Endothelial cell of umbilical vein (primary cell): ENCODE results near the gene KRT33A. TPM values are rescaled to one million over a fixed set of nuclear protein-coding genes. Genes with fewer than 3 reads are reported as not detected.

ENCODE experiments used
- BruUV-seq: library from RNA; stranded (reverse); fragments of 400-500 nt; replicated peaks from 2 replicates; lab custom pipeline; 2021; lab: Mats Ljungman, UMichigan
- CTCF ChIA-PET: fragments of 300-600, 350-600 bp; sonication (Branson Sonifier 250); formaldehyde crosslinking; loops from one replicate; lab custom pipeline; 2021; ENCODE audit warnings: antibody characterized with exemption, inconsistent platforms; lab: Charles Lee
- POLR2A ChIA-PET: fragments of 300-600, 350-600 bp; sonication (Branson Sonifier 250); formaldehyde crosslinking; loops from one replicate; lab custom pipeline; 2021; ENCODE audit warnings: antibody characterized with exemption, inconsistent platforms; lab: Charles Lee
- DNase-seq: peaks from one replicate; pipeline ENCODE4 v3.0.0-alpha.2; 2011; ENCODE audit warnings: low read depth, low spot score
- FAIRE-seq: peaks from 2 replicates; lab custom pipeline; 2011; peaks lifted over from hg19 to GRCh38; lab: Jason Lieb, UNC
- H2AFZ ChIP-seq: 2 replicates; pipeline ENCODE4 v1.6.0; 2012; ENCODE audit warnings: low read depth, low read length, control low read depth, inconsistent platforms
- H3K27ac ChIP-seq: 2 replicates; pipeline ENCODE4 v1.5.1; 2011; ENCODE audit warnings: low read depth, mild to moderate bottlenecking, control low read depth, low read length, moderate library complexity; ENCODE audit not compliant: insufficient read depth
- H3K27me3 ChIP-seq, 2 experiments: 2 replicates each; pipeline versions ENCODE4 v1.6.0 to v1.6.1; 2011; ENCODE audit warnings: low read length in 2 of 2, mixed read lengths in 1 of 2; ENCODE audit not compliant: control insufficient read depth in 2 of 2, insufficient read depth in 2 of 2
- H3K36me3 ChIP-seq, 2 experiments: 2 replicates in 1 of 2; 3 replicates in 1 of 2; pipeline ENCODE4 v1.5.1; 2011; ENCODE audit warnings: low read length in 2 of 2, mild to moderate bottlenecking in 1 of 2, moderate library complexity in 1 of 2; ENCODE audit not compliant: control insufficient read depth in 2 of 2, insufficient read depth in 2 of 2; ENCODE audit errors: extremely low read depth in 1 of 2
- H3K4me1 ChIP-seq: 3 replicates; pipeline ENCODE4 v1.5.1; 2011; ENCODE audit warnings: mild to moderate bottlenecking, low read length; ENCODE audit not compliant: control insufficient read depth, insufficient read depth; ENCODE audit errors: extremely low read depth
- H3K4me2 ChIP-seq: 2 replicates; pipeline ENCODE4 v1.6.1; 2011; ENCODE audit warnings: low read length, control low read depth, mixed read lengths; ENCODE audit not compliant: insufficient read depth
- H3K4me3 ChIP-seq, 3 experiments: fragments of 200-600 bp in 1 of 3; sonication (generic), shearing (Covaris generic) in 1 of 3; replicated peaks in 1 of 3; 2 replicates each; pipeline ENCODE4 v1.5.1; 2011 to 2016; ENCODE audit warnings: control low read depth in 3 of 3, low read length in 3 of 3, mild to moderate bottlenecking in 2 of 3, inconsistent platforms in 1 of 3, low read depth in 1 of 3, moderate library complexity in 1 of 3; ENCODE audit not compliant: insufficient read depth in 1 of 3
- H3K79me2 ChIP-seq: 2 replicates; pipeline ENCODE4 v1.6.0; 2012; ENCODE audit warnings: low read length, inconsistent platforms; ENCODE audit not compliant: control insufficient read depth, insufficient read depth
- H3K9ac ChIP-seq: replicated peaks from 2 replicates; pipeline ENCODE3; 2011; ENCODE audit warnings: low read length, control low read depth; ENCODE audit not compliant: insufficient read depth; ENCODE audit errors: extremely low read depth
- H3K9me1 ChIP-seq: replicated peaks from 3 replicates; pipeline ENCODE4 v1.6.0; 2011; ENCODE audit warnings: mild to moderate bottlenecking, low read length; ENCODE audit not compliant: control insufficient read depth, insufficient read depth; ENCODE audit errors: extremely low read depth
- H3K9me3 ChIP-seq: replicated peaks from 2 replicates; pipeline ENCODE4 v1.5.1; 2012; ENCODE audit warnings: low read length, inconsistent platforms; ENCODE audit not compliant: control insufficient read depth, insufficient read depth
- H4K20me1 ChIP-seq: replicated peaks from 2 replicates; pipeline ENCODE3; 2011; ENCODE audit warnings: mild to moderate bottlenecking, low read length; ENCODE audit not compliant: control insufficient read depth, insufficient read depth; ENCODE audit errors: extremely low read depth
- CTCF ChIP-seq, 2 donors: IDR thresholded peaks; 1 replicate in 1 of 2; 2 replicates in 1 of 2; pipeline ENCODE4 v1.5.1; 2011; ENCODE audit warnings: low read length in 2 of 2, mild to moderate bottlenecking in 2 of 2, moderate library complexity in 2 of 2, control low read depth in 1 of 2, inconsistent platforms in 1 of 2, low read depth in 1 of 2; ENCODE audit not compliant: insufficient read depth in 1 of 2; ENCODE audit errors: extremely low read depth in 1 of 2
- EZH2 ChIP-seq: IDR thresholded peaks from 2 replicates; pipeline ENCODE4 v1.6.1; 2012; ENCODE audit warnings: borderline replicate concordance, low read depth, mild to moderate bottlenecking, moderate library complexity, low read length, inconsistent platforms; ENCODE audit not compliant: severe bottlenecking
- FOS ChIP-seq: IDR thresholded peaks from 2 replicates; pipeline ENCODE4 v1.6.1; 2011; ENCODE audit warnings: mild to moderate bottlenecking, low read length, moderate library complexity, borderline replicate concordance; ENCODE audit not compliant: insufficient read depth
- GATA2 ChIP-seq: IDR thresholded peaks from 2 replicates; pipeline ENCODE4 v1.7.0; 2011; ENCODE audit warnings: low read depth, mild to moderate bottlenecking, moderate library complexity, mixed read lengths, low read length; ENCODE audit not compliant: insufficient read length, insufficient read depth
- JUN ChIP-seq: IDR thresholded peaks from 2 replicates; pipeline ENCODE4 v1.6.1; 2011; ENCODE audit warnings: borderline replicate concordance, low read depth; ENCODE audit not compliant: insufficient read length, insufficient read depth
- MAX ChIP-seq: IDR thresholded peaks from 2 replicates; pipeline ENCODE4 v1.6.1; 2011; ENCODE audit not compliant: insufficient read depth, insufficient read length
- MYC ChIP-seq: IDR thresholded peaks from one replicate; pipeline ENCODE4 v1.6.1; 2011; ENCODE audit warnings: mild to moderate bottlenecking, low read depth, low read length
- POLR2A ChIP-seq: IDR thresholded peaks from 2 replicates; pipeline ENCODE4 v1.6.1; 2012; ENCODE audit warnings: low read depth, mild to moderate bottlenecking, control low read depth, low read length
- POLR2AphosphoS5 ChIP-seq: IDR thresholded peaks from 2 replicates; pipeline ENCODE4 v1.6.1; 2012; ENCODE audit warnings: low read depth, mild to moderate bottlenecking, control low read depth, low read length, moderate library complexity; ENCODE audit not compliant: insufficient read depth
- dilution Hi-C: fragments of 300-500 bp; cut with MboI; formaldehyde crosslinking; loops from one replicate; pipeline ENCODE4 v1.15.0; 2019; ENCODE audit warnings: low sequenced_read_pairs; ENCODE audit not compliant: extremely low pct_ligation_motif_present
- intact Hi-C: fragments of 100-400 bp; cut with micrococcal nuclease; formaldehyde crosslinking; loops from one replicate; pipeline ENCODE4 v1.10.0; 2022
- polyA plus RNA-seq, 4 experiments: library from polyadenylated mRNA; depleted of rRNA in 3 of 4; stranded (reverse) in 3 of 4; unstranded in 1 of 4; fragments of >200 nt; gene quantifications; 2 replicates each; pipeline versions ENCODE4 v1.2.1 to v1.2.3, GENCODE V29; 2011 to 2012; ENCODE audit warnings: missing spikeins in 1 of 4
- total RNA-seq: library from RNA; stranded (reverse); gene quantifications from 2 replicates; pipeline ENCODE4 v1.2.3, GENCODE V29; 2021

Gene KRT33A
- total and polyA plus RNA-seq, 2 donors (not counting 3 experiments of a cell fraction or from before 2014, with no cell fraction given), result not detected

- ChIA-PET POLR2A (no interaction called here), CTCF (interaction anchor here (1.0 kb wide), 1 partner anchor 18 kb away, joined by 3 read pairs; no protein-coding TSS in a partner anchor)
- no peak overlapping the region for H3K4me2 ChIP-seq
- H3K9me3 ChIP-seq, result no peaks in the 10 kb centered on the region
- no peaks in the 10 kb centered on the region for H3K4me1 ChIP-seq
- DNase-seq (no peak), FAIRE-seq (no peak)
- intact Hi-C loops, result no loop called here
- H3K27ac ChIP-seq, result no peak overlapping the region
- no peaks in the 10 kb centered on the region for H4K20me1 ChIP-seq
- TF ChIP-seq FOS (no peak), MYC (no peak), POLR2AphosphoS5 (no peak), POLR2A (no peak), GATA2 (no peak), EZH2 (no peak), JUN (no peak), MAX (no peak), CTCF (IDR thresholded peaks at IDR 0.05; ENCODE audit: extremely low read depth in 1 of 2, insufficient read depth in 1 of 2, low read depth in 1 of 2, low read length in 2 of 2) (no peak)
- H2AFZ ChIP-seq, result no peak overlapping the region
- dilution Hi-C loops, result no loop called here
- no TSS peak for BruUV-seq
- peaks cover 5 to 8% of the 10 kb centered on the region in 2 experiments for H3K27me3 ChIP-seq
- H3K4me3 ChIP-seq, result no peak overlapping the region
- H3K9me1 ChIP-seq, result no peaks in the 10 kb centered on the region
- H3K9ac ChIP-seq, result no peak overlapping the region
- no peaks in the 10 kb centered on the region for H3K36me3 ChIP-seq
- H3K79me2 ChIP-seq, result no peaks in the 10 kb centered on the region
Measured at GRCh38 chr17:41386227-41386626, 35.6 kb upstream of the KRT33A start.
